Pancreas (tissue), 10 donors: Measurements from ENCODE around the gene ATP9B. TPM values are rescaled to one million over a fixed set of nuclear protein-coding genes. Genes with fewer than 3 reads are reported as not detected.

Source experiments
- ATAC-seq, 4 donors: fragments of 200-7000 bp; cut with Tn5 transposase; one replicate each; pipeline versions ENCODE4 v1.8.0 to v1.9.1; 2020; ENCODE audit warnings: mild to moderate bottlenecking in 4 of 4, moderate library complexity in 4 of 4
- DNase-seq, 6 donors: peaks; one replicate each; pipeline ENCODE4 v3.0.0-alpha.2; 2020
- FAIRE-seq: peaks from 2 replicates; lab custom pipeline; 2012; peaks lifted over from hg19 to GRCh38; lab: Jason Lieb, UNC
- H3K27ac ChIP-seq, 4 donors: fragments of 200-600 bp; sonication (generic); 1 replicate in 3 of 4; 2 replicates in 1 of 4; pipeline versions ENCODE4 v1.5.0 to v1.8.0; 2020
- H3K27me3 ChIP-seq, 4 donors: fragments of 200-600 bp; one replicate each; pipeline ENCODE4 v1.8.0; 2021
- H3K36me3 ChIP-seq, 3 donors: fragments of 200-600 bp; sonication (generic) in 1 of 3; one replicate each; pipeline versions ENCODE4 v1.5.0 to v1.8.0; 2020 to 2021
- H3K4me1 ChIP-seq, 3 donors: fragments of 200-600 bp; one replicate each; pipeline ENCODE4 v1.8.0; 2021
- H3K4me3 ChIP-seq, 4 donors: fragments of 200-600 bp; sonication (generic) in 2 of 4; one replicate each; pipeline versions ENCODE4 v1.5.0 to v1.8.0; 2020 to 2021
- H3K9me3 ChIP-seq, 4 donors: fragments of 200-600 bp; one replicate each; pipeline ENCODE4 v1.8.0; 2021
- WGBS, 2 donors: extraction: QIAGEN DNeasy Blood & Tissue Kit; methylation state at CpG; one replicate each; pipeline ENCODE4 v1.1.7; 2013; 5-methylcytosine and 5-hydroxymethylcytosine counted together
- intact Hi-C, 3 donors: fragments of 100-400 bp; cut with DNase I; formaldehyde crosslinking; loops; one replicate each; pipeline versions ENCODE4 v1.11.1 to v1.14.2; 2022
- polyA plus RNA-seq, 2 donors: library from polyadenylated mRNA; stranded (reverse); fragments of 200-250 nt; gene quantifications; one replicate each; pipeline ENCODE4 v1.2.3, GENCODE V29; 2013
- total RNA-seq, 6 donors: library from RNA; stranded (reverse); fragmentation: NEBNext Ultra II Directional in 4 of 6; extraction: Animal tissue kit (Norgen Biotek cat#: 25700) in 4 of 6; gene quantifications; one replicate each; pipeline versions ENCODE4 v1.2.1 to v1.2.4, GENCODE V29; 2021 to 2023
- TF ChIP-seq, protein P1 (sequence below), 4 donors: fragments of 200-600 bp; sonication (generic) in 3 of 4; IDR thresholded peaks; one replicate each; pipeline versions ENCODE4 v1.5.0 to v1.8.0; 2021; ENCODE audit warnings: antibody characterized with exemption in 4 of 4
- donor health status: healthy with polysubstance abuse.
- donor health status: DM: no; HTN: no; CAD: no; lungs with moderate emphysema.
- donor health status: DM: no; HTN: no; CAD: no.
- donor health status: control.
- donor health status: control.
- donor health status: Bipolar disorder and iron deficiency.
- donor health status: DM: yes; HTN: yes; CAD: no.
- donor health status: DM: no; HTN: no; CAD: no.
- donor health status: DM: no; HTN: no; CAD: no.
- donor health status: DM: yes; HTN: yes; CAD: no.

ATP9B gene
- total and polyA plus RNA-seq, 8 donors: 10.2 to 19.0 (median 15.5) TPM

DNA sequence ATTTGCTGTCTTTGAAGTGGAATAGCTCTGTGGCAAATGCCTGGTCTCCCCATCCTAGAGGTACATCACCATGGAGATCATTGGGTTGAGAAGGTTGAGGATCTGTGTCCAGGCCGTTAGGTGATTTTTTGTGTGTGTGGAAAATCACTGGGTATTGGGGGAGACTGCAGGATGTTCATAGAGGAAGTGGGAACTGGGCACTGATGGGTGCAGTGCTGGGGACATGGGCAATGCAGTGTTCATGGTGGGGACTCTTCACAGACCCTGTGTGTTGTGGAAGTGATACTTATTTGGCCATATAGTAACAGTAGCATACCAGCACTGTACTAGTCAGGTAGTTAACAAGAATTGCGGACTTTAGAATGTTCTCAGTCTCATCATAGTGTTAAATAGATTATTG, 34.9 kb downstream of the ATP9B start:
- H3K4me3 ChIP-seq: no peak overlapping the region
- no peak overlapping the region for H3K27ac ChIP-seq
- TF ChIP-seq, protein P1, sequence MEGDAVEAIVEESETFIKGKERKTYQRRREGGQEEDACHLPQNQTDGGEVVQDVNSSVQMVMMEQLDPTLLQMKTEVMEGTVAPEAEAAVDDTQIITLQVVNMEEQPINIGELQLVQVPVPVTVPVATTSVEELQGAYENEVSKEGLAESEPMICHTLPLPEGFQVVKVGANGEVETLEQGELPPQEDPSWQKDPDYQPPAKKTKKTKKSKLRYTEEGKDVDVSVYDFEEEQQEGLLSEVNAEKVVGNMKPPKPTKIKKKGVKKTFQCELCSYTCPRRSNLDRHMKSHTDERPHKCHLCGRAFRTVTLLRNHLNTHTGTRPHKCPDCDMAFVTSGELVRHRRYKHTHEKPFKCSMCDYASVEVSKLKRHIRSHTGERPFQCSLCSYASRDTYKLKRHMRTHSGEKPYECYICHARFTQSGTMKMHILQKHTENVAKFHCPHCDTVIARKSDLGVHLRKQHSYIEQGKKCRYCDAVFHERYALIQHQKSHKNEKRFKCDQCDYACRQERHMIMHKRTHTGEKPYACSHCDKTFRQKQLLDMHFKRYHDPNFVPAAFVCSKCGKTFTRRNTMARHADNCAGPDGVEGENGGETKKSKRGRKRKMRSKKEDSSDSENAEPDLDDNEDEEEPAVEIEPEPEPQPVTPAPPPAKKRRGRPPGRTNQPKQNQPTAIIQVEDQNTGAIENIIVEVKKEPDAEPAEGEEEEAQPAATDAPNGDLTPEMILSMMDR (IDR thresholded peaks at IDR 0.05): no peak
- no peaks in the 10 kb centered on the region for H3K9me3 ChIP-seq
- H3K27me3 ChIP-seq: no peaks in the 10 kb centered on the region
- DNase-seq: no peak
- no peaks in the 10 kb centered on the region for H3K36me3 ChIP-seq
- H3K4me1 ChIP-seq: no peaks in the 10 kb centered on the region
- intact Hi-C loops: no loop called here
- ATAC-seq: no peak
- 88 to 95% methylated on average over 2 of the region's 2 CpGs for WGBS, 2 donors
- no peak for FAIRE-seq

DNA sequence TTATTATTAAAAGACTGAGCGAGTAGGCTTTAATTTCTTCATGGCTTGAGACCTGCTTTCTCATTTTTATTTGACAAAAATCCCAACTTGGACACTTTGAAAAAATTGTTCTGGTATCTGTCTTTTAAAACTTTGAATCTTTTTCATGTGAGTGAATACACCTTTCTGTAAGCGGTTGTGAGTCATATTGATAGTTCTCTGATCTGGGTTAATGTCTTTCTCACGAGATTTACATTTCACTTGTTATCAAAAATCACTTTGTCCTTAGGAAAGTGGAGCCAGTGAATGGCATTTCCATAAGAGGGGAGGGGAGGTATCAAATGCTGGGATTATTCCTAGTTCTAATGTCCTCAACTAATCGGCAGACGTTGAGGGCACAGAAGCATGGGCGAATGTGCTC, 36.3 kb downstream of the ATP9B start:
- Histone ChIP-seq H3K36me3 (no peaks in the 10 kb centered on the region), H3K4me1 (no peaks in the 10 kb centered on the region), H3K27ac (no peak overlapping the region), H3K4me3 (no peak overlapping the region), H3K9me3 (no peaks in the 10 kb centered on the region), H3K27me3 (no peaks in the 10 kb centered on the region)
- TF ChIP-seq, protein P1 (IDR thresholded peaks at IDR 0.05): no peak
- intact Hi-C loops: no loop called here
- no peak for ATAC-seq
- DNase-seq: no peak
- 88 to 89% methylated on average over 6 of the region's 6 CpGs for WGBS, 2 donors
- FAIRE-seq: no peak

DNA sequence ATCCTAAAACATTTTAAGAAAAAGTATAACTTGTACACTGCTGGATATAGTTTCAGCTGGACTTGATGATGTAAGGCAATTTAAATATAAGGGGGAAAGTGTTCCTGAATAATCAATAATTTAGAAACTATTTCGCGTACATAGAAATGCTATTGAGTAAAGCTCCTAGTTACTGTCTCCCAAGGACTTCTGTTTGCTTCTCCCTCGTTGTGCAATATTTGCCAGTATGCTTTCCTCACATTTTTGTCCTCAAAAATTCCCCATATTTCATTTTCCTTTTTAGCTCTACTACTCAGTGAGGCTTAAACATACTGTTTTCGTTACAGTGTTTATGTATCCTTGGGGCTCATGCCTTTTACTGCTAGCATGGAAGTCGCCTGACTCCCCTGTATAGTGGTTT, 36.9 kb downstream of the ATP9B start:
- no peak for FAIRE-seq
- no peak for DNase-seq
- intact Hi-C loops: no loop called here

DNA sequence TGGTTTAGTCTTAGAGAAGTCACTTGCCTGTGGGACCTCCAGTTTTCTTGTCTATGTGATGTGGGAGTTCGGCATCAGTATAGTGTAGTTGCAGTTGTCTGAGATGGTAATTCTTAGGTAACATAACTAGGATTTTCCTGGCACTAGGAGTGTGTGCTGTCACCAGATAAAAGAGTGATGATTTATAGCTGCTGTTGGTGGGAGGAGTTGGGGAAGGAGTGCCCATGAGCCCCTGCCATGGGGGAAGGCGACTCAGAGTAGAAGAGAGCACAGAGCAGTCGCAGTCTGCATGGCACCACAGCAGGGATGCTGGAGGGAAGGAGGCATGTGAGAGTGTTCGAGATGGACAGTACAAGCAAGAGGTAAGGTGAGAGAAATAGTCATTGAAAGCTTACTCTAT, 38.7 kb downstream of the ATP9B start:
- Histone ChIP-seq H3K36me3 (no peaks in the 10 kb centered on the region), H3K4me1 (peaks cover 0 to 6% (median 0%) of the 10 kb centered on the region in 3 donors), H3K27me3 (no peaks in the 10 kb centered on the region), H3K27ac (no peak overlapping the region), H3K9me3 (no peaks in the 10 kb centered on the region), H3K4me3 (no peak overlapping the region)
- 92 to 96% methylated on average over 4 of the region's 4 CpGs for WGBS, 2 donors
- intact Hi-C loops: no loop called here
- TF ChIP-seq, protein P1 (IDR thresholded peaks at IDR 0.05): no peak
- FAIRE-seq (no peak), DNase-seq (no peak), ATAC-seq (no peak)

More for the DNA sequence above, 36.9 kb downstream of the ATP9B start:
- Histone ChIP-seq H3K9me3 (no peaks in the 10 kb centered on the region), H3K4me3 (no peak overlapping the region), H3K4me1 (peaks cover 0 to 6% (median 0%) of the 10 kb centered on the region in 3 donors), H3K36me3 (no peaks in the 10 kb centered on the region), H3K27ac (no peak overlapping the region), H3K27me3 (no peaks in the 10 kb centered on the region)
- WGBS, 2 donors: 78 to 79% methylated on average over 5 of the region's 5 CpGs
- TF ChIP-seq, protein P1 (IDR thresholded peaks at IDR 0.05): no peak
- ATAC-seq: no peak

DNA sequence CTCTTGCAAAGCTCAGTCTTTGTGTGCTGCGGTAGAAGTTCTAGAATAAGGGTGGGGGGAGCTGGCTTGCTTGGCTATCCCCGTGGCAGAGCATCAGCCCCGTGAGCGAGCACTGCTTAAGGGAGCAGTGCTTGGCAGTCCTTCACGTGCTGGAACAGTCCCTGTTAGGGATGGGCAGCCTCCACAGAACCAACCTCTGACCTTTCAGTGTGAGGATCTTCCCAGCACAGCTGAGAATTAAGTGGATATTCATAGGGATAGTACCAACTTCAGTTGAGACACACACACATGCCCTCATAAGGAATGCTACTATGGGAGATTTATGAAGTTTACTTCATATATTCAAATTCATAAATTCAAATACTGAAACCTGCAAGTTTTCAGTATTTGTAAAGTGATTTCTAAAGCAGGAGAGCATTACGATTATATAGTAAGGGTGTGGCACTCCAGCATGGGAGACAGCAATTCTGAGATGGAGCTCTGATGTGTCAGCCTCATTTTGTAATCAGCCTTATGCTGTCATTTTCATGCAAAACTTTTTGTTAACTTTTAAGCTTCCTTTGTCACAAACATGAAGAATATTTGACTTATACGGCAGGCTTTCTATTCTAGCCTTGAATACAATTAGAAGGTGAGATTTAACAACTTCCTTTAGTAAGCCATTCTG, 39.5 kb downstream of the ATP9B start:
- intact Hi-C loops: no loop called here
- TF ChIP-seq, protein P1 (IDR thresholded peaks at IDR 0.05): no peak
- DNase-seq: no peak
- no peak overlapping the region for H3K4me3 ChIP-seq
- no peak for FAIRE-seq
- H3K4me1 ChIP-seq: peaks cover 0 to 6% (median 0%) of the 10 kb centered on the region in 3 donors
- H3K27me3 ChIP-seq: no peaks in the 10 kb centered on the region
- no peak for ATAC-seq
- no peak overlapping the region for H3K27ac ChIP-seq
- H3K36me3 ChIP-seq: no peaks in the 10 kb centered on the region
- 83 to 86% methylated on average over 7 of the region's 7 CpGs for WGBS, 2 donors
- no peaks in the 10 kb centered on the region for H3K9me3 ChIP-seq
